GM12874 (cell line): Measurements from ENCODE around the gene FRMD7.

Experiments
- CTCF ChIP-seq: IDR thresholded peaks from 2 replicates; pipeline ENCODE4 v1.5.1; 2011; ENCODE audit warnings: low read depth, mild to moderate bottlenecking, control low read depth, low read length, moderate library complexity; ENCODE audit not compliant: insufficient read depth

FRMD7 gene

DNA sequence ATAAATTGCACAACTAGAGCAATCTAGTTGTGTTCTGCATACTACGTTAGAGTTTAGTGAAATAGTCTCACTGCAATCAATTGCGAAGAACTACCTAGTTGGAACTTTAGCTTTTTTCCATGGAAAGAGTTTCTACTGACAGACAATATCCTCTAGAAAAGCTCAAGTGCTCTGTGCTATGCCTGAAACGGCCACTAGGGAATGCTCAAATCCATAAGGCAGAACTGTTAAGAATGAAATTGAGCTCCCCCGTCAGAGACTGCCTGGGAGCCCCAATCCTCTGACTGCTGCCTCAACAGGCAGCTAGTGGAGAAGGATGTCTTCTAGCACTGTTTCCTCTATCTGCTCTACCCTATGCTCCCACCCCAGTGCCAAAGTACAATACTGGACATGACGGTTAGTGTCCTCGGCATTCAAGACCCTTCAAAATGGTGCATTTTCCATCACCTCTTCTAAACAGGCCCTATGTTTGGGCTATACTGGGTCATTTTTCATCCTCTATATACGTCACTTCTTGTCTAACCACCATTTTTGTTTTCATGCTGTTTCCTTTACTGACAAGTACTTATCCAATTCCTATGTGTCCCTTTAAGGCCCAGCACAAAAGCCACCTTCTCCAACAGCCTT, 35.3 kb downstream of the FRMD7 start:
- TF ChIP-seq CTCF = peak; percentile 65

DNA sequence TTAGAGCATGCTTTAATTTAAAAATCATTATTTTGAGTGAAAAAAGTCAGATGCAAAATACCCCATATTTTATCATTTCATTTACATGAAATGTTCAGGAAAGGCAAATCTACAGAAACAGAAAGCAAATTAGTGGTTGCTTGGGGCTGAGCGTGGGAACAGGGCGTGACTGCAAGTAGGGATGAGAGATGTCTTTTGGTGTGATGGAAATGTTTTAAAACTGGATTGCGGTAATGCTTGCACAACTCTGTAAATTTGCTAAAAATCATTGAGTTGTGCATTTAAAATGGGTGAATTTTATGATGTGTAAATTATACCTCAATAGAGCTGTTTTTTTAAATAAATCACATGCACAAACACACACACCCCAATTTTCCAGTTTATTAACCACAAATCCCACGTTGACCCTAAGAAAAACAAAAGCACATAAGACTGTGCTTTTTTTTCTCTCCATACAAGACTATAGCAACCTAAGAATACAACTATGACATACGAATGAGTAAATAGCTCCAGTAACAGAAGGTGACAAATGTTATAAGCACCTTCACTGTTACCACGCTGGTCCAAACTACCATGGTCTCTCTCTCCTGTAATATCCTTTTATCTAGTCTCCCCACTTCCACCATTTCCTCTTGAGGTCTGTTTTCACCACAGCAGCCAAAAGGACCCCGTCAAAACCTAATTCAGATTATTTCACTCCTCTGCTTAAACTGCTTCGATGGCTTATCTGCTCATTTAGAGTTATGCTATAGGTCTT, 37.2 kb downstream of the FRMD7 start:
- no peak for TF ChIP-seq CTCF

DNA sequence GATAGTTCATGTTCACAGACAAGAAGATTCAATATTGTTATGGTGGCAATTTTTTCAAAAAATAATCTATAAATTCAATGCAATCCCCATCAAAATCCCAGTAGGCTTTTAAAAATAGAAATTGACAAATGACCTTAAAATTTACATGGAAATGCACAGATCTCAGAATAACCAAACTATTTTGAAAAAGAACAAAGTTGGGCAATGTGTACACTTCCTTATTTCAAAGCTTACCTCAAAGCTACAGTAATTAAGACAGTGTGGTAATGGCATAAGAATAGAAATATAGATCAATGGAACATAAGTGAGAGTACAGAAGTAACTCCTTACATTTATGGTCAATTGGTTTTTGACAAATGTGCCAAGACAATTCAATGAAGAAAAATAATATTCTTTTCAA, 39.0 kb downstream of the FRMD7 start:
- no peak for TF ChIP-seq CTCF

GRCh38 chrX:132086672-132087071, 41.1 kb downstream of the FRMD7 start:
- TF ChIP-seq CTCF = no peak

DNA sequence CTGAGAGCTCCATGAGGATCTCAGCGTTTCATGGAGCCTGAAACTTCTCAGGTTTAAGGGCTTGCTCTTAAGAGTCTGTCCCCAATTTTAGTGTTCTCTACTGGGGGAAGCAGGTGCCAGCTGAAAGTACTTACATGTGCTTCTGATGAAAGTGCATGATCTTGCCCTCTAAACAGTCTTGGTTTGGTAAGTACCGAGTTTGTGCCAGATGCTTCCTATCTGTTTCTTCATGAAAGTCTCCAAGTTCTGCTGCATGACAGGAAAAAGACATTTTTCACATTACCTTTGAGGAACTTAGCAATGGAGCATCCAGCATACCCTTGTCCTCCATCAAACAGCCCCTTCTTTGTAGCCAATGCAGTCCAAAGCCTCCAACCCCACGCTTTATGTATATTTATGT, 42.0 kb downstream of the FRMD7 start:
- no peak for TF ChIP-seq CTCF

DNA sequence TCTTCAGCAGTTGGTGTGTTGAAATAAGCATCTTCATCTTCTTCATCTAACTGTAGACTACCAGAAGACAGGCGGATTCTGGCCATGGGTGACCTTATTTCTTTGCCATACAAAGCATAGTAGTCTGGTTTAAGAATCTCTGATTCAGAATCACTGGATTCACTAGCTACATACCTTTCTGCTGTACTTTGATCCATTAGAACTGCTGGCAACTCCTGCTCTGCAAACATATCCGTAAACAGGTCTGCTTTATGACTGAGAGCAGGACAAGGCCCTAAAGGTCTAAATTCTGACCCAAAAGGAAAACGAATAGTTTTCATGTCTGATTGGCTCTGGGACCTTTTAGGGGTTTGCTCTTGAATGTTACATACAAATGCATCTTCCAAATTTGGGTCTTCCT, 49.9 kb downstream of the FRMD7 start:
- no peak for TF ChIP-seq CTCF

DNA sequence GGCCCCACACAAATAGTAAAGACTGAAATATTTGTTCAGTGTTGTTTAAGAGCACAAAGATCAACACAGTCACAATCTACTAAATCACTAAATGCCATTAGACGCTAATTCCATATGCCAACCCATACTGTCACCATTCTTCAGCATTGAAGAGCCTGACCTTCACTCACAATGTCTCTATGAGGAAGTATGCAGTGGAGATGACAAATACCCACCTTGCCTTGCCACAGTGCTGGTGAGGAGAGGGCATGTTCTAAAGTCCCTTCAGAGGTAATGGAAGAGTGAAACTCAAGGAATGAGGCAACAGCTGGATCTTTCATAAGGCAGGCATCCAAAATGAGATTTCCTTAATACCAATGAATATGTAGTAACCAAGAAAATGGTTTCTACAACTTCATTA, 50.4 kb downstream of the FRMD7 start:
- TF ChIP-seq CTCF = no peak
